T47D (cell line): ENCODE data around the gene CRAT.

Source experiments
- DNase-seq, 2 experiments: peaks; one replicate each; pipeline versions ENCODE4 v3.0.0 to v3.0.0-alpha.2; 2011 to 2012; ENCODE audit warnings: low read depth in 1 of 2, low spot score in 1 of 2
- JUND ChIP-seq: IDR thresholded peaks from 2 replicates; pipeline ENCODE4 v1.6.1; 2012; ENCODE audit warnings: low read depth
- in situ Hi-C: cut with HindIII; loops from 2 replicates; pipeline ENCODE4 v1.10.0; 2016; ENCODE audit warnings: low sequenced_read_pairs, low pct_unique_long_range_greater_than_20kb

The CRAT gene

GRCh38 chr9:129084087-129084486 is 26.5 kb downstream of the CRAT start:
- DNase-seq = no peak
- in situ Hi-C loops = no loop called here
- no peak for TF ChIP-seq JUND

- in situ Hi-C loops = no loop called here
- no peak for TF ChIP-seq JUND
- no peak for DNase-seq
These were observed 29.1 kb downstream of the CRAT start for GRCh38 chr9:129081388-129081904.

GRCh38 chr9:129080601-129081387 is 29.8 kb downstream of the CRAT start, which contains the start of gene DOLPP1:
TSS of gene DOLPP1 (plus strand) at chr9:129081111. CDS start at chr9:129081132, 21 bp downstream.
- TF ChIP-seq JUND = no peak
- peak; percentile 100 for DNase-seq
- in situ Hi-C loops = no loop called here

- in situ Hi-C loops = no loop called here
- no peak for TF ChIP-seq JUND
- no peak for DNase-seq
These were observed 30.3 kb downstream of the CRAT start for GRCh38 chr9:129080298-129080600.

GRCh38 chr9:129079829-129080228 is 30.8 kb downstream of the CRAT start:
- in situ Hi-C loops = no loop called here
- TF ChIP-seq JUND = no peak
- no peak for DNase-seq

- in situ Hi-C loops = no loop called here
- DNase-seq = no peak
- TF ChIP-seq JUND = no peak
These were observed 31.7 kb downstream of the CRAT start for GRCh38 chr9:129078691-129079503.

- in situ Hi-C loops = no loop called here
- TF ChIP-seq JUND = no peak
- no peak for DNase-seq
These were observed 33.4 kb downstream of the CRAT start for GRCh38 chr9:129077236-129077635.

- DNase-seq = no peak
- no peak for TF ChIP-seq JUND
- in situ Hi-C loops = no loop called here
These were observed 34.0 kb downstream of the CRAT start for GRCh38 chr9:129076640-129077037.

GRCh38 chr9:129075996-129076639 is 34.5 kb downstream of the CRAT start:
- no peak for DNase-seq
- in situ Hi-C loops = no loop called here
- no peak for TF ChIP-seq JUND

GRCh38 chr9:129074106-129074505 is 36.5 kb downstream of the CRAT start:
- no peak for DNase-seq
- TF ChIP-seq JUND = no peak
- in situ Hi-C loops = no loop called here

GRCh38 chr9:129073404-129073803 is 37.2 kb downstream of the CRAT start:
- in situ Hi-C loops = no loop called here
- no peak for TF ChIP-seq JUND
- no peak for DNase-seq

- DNase-seq = no peak
- TF ChIP-seq JUND = no peak
- in situ Hi-C loops = no loop called here
These were observed 38.4 kb downstream of the CRAT start for GRCh38 chr9:129072171-129072570.
